WTC11 (cell line): ENCODE results near the gene SPRR2B. TPM values are rescaled to one million over a fixed set of nuclear protein-coding genes. Genes with fewer than 3 reads are reported as not detected.
"Not testable (repeated sequence)": the region's sequence is repeated elsewhere in the genome, so short reads cannot be mapped to it uniquely, and the experiment has no call there.

Experiments
- ATAC-seq: fragments of 200-7000 bp; cut with Tn5 transposase; 2 replicates; pipeline ENCODE4 v1.10.0; 2021; ENCODE audit warnings: mild to moderate bottlenecking, moderate library complexity
- CTCF ChIA-PET: fragments of 300-600 bp; sonication (Branson Sonifier 250); formaldehyde crosslinking; loops from one replicate; lab custom pipeline; 2021; ENCODE audit warnings: antibody characterized with exemption; lab: Charles Lee
- POLR2A ChIA-PET: fragments of 350-600 bp; sonication (Branson Sonifier 250); formaldehyde crosslinking; loops from one replicate; lab custom pipeline; 2021; ENCODE audit warnings: antibody characterized with exemption; lab: Charles Lee
- DNase-seq: peaks from one replicate; pipeline ENCODE4 v3.0.0; 2021; ENCODE audit warnings: low spot score
- H3K27ac Mint-ChIP-seq: 2 replicates; pipeline ENCODE4 v1.8.0; 2021; ENCODE audit warnings: mixed read lengths
- H3K27me3 Mint-ChIP-seq: 2 replicates; pipeline ENCODE4 v1.8.0; 2021; ENCODE audit warnings: low read depth, mild to moderate bottlenecking, moderate library complexity, mixed read lengths
- H3K36me3 Mint-ChIP-seq: 2 replicates; pipeline ENCODE4 v1.8.0; 2021; ENCODE audit warnings: mixed read lengths
- H3K4me1 Mint-ChIP-seq: 2 replicates; pipeline ENCODE4 v1.8.0; 2022; ENCODE audit warnings: mixed read lengths
- H3K4me3 Mint-ChIP-seq: 2 replicates; pipeline ENCODE4 v1.8.0; 2021; ENCODE audit warnings: mild to moderate bottlenecking, moderate library complexity, mixed read lengths
- H3K9me3 Mint-ChIP-seq: 2 replicates; pipeline ENCODE4 v1.8.0; 2021; ENCODE audit warnings: mixed read lengths
- IRF2 ChIP-seq: sonication (generic); formaldehyde crosslinking; IDR thresholded peaks from 2 replicates; pipeline ENCODE4 v1.8.0; 2022; ENCODE audit warnings: low read depth, missing genetic modification reagents, borderline replicate concordance
- NR1H2 ChIP-seq: sonication (generic); formaldehyde crosslinking; IDR thresholded peaks from 2 replicates; pipeline ENCODE4 v1.9.0; 2021; ENCODE audit warnings: mild to moderate bottlenecking, moderate library complexity, missing genetic modification reagents
- NR2C2 ChIP-seq: sonication (generic); formaldehyde crosslinking; IDR thresholded peaks from 2 replicates; pipeline ENCODE4 v1.8.0; 2022; ENCODE audit warnings: mild to moderate bottlenecking, missing genetic modification reagents
- NR3C1 ChIP-seq: sonication (generic); formaldehyde crosslinking; conservative IDR thresholded peaks from 2 replicates; pipeline ENCODE4 v1.8.1; 2023; ENCODE audit warnings: low read depth, mild to moderate bottlenecking, missing genetic modification reagents
- PRRX2 ChIP-seq: fragments of 250-450 bp; sonication (Bioruptor Pico); IDR thresholded peaks from 2 replicates; pipeline ENCODE4 v1.8.0; 2021; ENCODE audit warnings: mild to moderate bottlenecking
- SMAD4 ChIP-seq: sonication (generic); formaldehyde crosslinking; IDR thresholded peaks from 2 replicates; pipeline ENCODE4 v1.8.0; 2022; ENCODE audit warnings: mild to moderate bottlenecking, missing genetic modification reagents
- SP1 ChIP-seq: sonication (generic); formaldehyde crosslinking; conservative IDR thresholded peaks from 2 replicates; pipeline ENCODE4 v1.8.1; 2022; ENCODE audit warnings: missing genetic modification reagents
- ZNF317 ChIP-seq: sonication (generic); formaldehyde crosslinking; IDR thresholded peaks from 2 replicates; pipeline ENCODE4 v1.8.1; 2023; ENCODE audit warnings: low read depth, mild to moderate bottlenecking, moderate library complexity, missing genetic modification reagents, borderline replicate concordance
- total RNA-seq: library from RNA; stranded (reverse); gene quantifications from 3 replicates; pipeline ENCODE4 v1.2.3, GENCODE V29; 2021
- TF ChIP-seq, protein P1 (sequence below): sonication (generic); formaldehyde crosslinking; IDR thresholded peaks from 2 replicates; pipeline ENCODE4 v1.8.1; 2022; ENCODE audit warnings: missing genetic modification reagents, borderline replicate concordance
- TF ChIP-seq, protein P2 (sequence below): sonication (generic); formaldehyde crosslinking; IDR thresholded peaks from 2 replicates; pipeline ENCODE4 v1.8.1; 2023; ENCODE audit warnings: mild to moderate bottlenecking, missing genetic modification reagents, moderate library complexity
- TF ChIP-seq, protein P3 (sequence below): fragments of 250-450 bp; sonication (Bioruptor Pico); conservative IDR thresholded peaks from 2 replicates; pipeline ENCODE4 v1.9.0; 2021; ENCODE audit warnings: mild to moderate bottlenecking
- TF ChIP-seq, protein P4 (sequence below): fragments of 250-450 bp; sonication (Bioruptor Pico); IDR thresholded peaks from 2 replicates; pipeline ENCODE4 v1.9.0; 2021; ENCODE audit warnings: mild to moderate bottlenecking
- TF ChIP-seq, protein P5 (sequence below): sonication (generic); formaldehyde crosslinking; IDR thresholded peaks from 2 replicates; pipeline ENCODE4 v1.8.1; 2022; ENCODE audit warnings: low read depth, mild to moderate bottlenecking, moderate library complexity, missing genetic modification reagents, borderline replicate concordance
- TF ChIP-seq, protein P6 (sequence below): sonication (generic); formaldehyde crosslinking; IDR thresholded peaks from 2 replicates; pipeline ENCODE4 v1.8.1; 2023; ENCODE audit warnings: mild to moderate bottlenecking, missing genetic modification reagents, borderline replicate concordance
- TF ChIP-seq, protein P7 (sequence below): sonication (generic); formaldehyde crosslinking; IDR thresholded peaks from 2 replicates; pipeline ENCODE4 v1.8.1; 2023; ENCODE audit warnings: mild to moderate bottlenecking, missing genetic modification reagents

SPRR2B gene
- total RNA-seq, 1 experiment from 2014 or later: not detected

DNA sequence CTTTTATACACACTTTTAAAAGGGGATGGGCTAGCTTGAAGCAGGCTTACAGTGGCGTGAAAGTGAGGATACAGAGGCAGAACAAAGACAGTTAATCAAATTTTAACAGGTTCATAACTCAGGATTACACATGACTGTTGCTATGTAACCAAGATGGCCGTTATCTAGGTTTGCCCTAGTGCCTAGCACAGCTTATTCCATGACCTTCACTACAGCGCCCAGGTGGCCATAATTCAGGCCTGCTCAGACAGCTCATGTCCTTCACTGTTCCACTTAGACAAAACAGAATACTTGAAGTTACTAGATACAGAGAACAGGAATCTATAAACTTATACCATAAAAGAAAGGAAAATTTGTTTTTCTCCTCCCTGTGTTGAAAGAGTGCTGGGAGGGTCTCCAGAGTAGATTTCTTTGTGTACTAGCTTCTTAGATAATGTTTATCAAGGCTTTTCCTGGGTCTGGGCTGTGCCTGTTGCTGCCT lies 48.1 kb upstream of the SPRR2B start (continued):
- TF ChIP-seq, protein P1, sequence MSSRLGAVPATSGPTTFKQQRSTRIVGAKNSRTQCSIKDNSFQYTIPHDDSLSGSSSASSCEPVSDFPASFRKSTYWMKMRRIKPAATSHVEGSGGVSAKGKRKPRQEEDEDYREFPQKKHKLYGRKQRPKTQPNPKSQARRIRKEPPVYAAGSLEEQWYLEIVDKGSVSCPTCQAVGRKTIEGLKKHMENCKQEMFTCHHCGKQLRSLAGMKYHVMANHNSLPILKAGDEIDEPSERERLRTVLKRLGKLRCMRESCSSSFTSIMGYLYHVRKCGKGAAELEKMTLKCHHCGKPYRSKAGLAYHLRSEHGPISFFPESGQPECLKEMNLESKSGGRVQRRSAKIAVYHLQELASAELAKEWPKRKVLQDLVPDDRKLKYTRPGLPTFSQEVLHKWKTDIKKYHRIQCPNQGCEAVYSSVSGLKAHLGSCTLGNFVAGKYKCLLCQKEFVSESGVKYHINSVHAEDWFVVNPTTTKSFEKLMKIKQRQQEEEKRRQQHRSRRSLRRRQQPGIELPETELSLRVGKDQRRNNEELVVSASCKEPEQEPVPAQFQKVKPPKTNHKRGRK (CRISPR knock-in tag): no peak
- no peak for TF ChIP-seq NR1H2 (CRISPR knock-in tag)
- TF ChIP-seq NR3C1: no peak
- no peak for TF ChIP-seq PRRX2
- TF ChIP-seq, protein P2, sequence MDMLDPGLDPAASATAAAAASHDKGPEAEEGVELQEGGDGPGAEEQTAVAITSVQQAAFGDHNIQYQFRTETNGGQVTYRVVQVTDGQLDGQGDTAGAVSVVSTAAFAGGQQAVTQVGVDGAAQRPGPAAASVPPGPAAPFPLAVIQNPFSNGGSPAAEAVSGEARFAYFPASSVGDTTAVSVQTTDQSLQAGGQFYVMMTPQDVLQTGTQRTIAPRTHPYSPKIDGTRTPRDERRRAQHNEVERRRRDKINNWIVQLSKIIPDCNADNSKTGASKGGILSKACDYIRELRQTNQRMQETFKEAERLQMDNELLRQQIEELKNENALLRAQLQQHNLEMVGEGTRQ (CRISPR knock-in tag): no peak
- TF ChIP-seq SMAD4 (CRISPR knock-in tag): no peak
- TF ChIP-seq IRF2: no peak

DNA sequence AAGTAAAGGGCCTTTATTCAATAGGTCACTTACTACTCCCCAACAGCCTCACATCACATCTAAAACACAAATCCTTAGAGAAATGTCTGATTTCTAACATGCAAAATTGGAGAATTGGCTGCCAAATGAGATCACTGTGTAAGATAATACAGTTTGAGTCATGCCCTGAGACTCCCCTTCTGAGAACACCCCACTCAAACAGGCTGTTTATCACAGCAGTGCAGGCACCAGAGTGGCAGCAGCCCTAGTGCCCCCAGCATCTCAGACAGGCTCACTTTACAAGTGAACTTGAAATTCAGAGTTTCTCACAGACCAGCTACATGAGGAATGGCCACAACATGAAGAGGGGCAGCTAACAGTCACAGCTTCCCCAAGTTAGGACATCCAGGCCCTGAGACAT lies 43.9 kb upstream of the SPRR2B start:
- POLR2A ChIA-PET, H3K27ac Mint-ChIP-seq, CTCF ChIA-PET: not testable (repeated sequence)

DNA sequence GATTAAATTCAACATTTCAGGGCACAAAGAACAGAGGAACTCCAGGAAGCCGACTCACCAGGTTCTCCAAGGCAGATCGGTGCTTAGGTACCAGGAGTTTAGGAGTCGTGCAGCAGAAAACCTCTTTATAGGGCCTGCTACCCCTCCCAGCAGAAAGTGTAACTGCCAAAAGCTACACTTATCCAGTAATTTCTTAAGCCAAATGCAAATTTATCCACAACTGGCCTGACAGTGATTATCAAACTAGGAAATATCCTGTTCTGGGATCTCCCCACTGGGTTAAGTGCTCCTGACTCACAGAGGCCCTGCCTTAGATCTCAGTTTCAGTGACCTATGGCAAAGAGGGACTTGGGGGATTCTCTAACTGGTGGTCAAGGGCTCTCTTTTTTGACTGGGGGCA lies 42.0 kb upstream of the SPRR2B start, which contains the start of gene SPRR2F:
Gene SPRR2F (minus strand): TSS at position 101 of the 400 bp plus-strand sequence. CDS start 783 bp downstream, outside the sequence.
- H3K4me3 Mint-ChIP-seq: no peak within 1 kb of the TSS

More for the DNA sequence above, 43.9 kb upstream of the SPRR2B start:
- peaks cover 16% of the 10 kb centered on the region for H3K4me1 Mint-ChIP-seq
- not testable (repeated sequence) for ATAC-seq, H3K4me3 Mint-ChIP-seq, DNase-seq, H3K36me3 Mint-ChIP-seq, H3K27me3 Mint-ChIP-seq, H3K9me3 Mint-ChIP-seq

DNA sequence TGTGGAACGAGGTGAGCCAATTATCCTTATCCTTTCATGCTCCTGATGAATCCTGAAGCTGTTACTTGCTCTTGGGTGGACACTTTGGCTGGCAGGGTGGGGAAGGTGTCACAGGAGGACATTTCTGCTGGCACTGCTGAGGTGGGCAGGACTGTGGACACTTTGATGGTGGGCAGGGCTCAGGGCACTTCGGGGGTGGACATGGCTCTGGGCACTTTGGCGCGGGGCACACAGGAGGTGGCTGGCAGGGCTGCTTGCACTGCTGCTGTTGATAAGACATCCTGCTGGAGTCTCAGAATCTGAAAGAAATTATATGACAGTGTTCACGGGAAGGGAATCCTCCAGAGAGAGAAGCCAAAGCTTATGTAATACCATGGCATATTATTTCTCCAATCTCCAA lies 41.0 kb upstream of the SPRR2B start:
- H3K9me3 Mint-ChIP-seq: peaks cover 12% of the 10 kb centered on the region
- H3K36me3 Mint-ChIP-seq, ATAC-seq, CTCF ChIA-PET, DNase-seq, H3K4me3 Mint-ChIP-seq, H3K27me3 Mint-ChIP-seq, H3K4me1 Mint-ChIP-seq, POLR2A ChIA-PET, H3K27ac Mint-ChIP-seq: not testable (repeated sequence)

More for the DNA sequence above, 42.0 kb upstream of the SPRR2B start, which contains the start of gene SPRR2F:
- no peaks in the 10 kb centered on the region for H3K27me3 Mint-ChIP-seq
- CTCF ChIA-PET: no interaction called here
- H3K9me3 Mint-ChIP-seq: peaks cover 2% of the 10 kb centered on the region
- H3K36me3 Mint-ChIP-seq: 0 out of 2 replicates have a peak, but pooled peaks cover 2% of the 10 kb centered on the region
- no peak within 1 kb of the TSS for H3K27ac Mint-ChIP-seq
- DNase-seq: no peak
- POLR2A ChIA-PET: no interaction called here
- TF ChIP-seq, protein P3, sequence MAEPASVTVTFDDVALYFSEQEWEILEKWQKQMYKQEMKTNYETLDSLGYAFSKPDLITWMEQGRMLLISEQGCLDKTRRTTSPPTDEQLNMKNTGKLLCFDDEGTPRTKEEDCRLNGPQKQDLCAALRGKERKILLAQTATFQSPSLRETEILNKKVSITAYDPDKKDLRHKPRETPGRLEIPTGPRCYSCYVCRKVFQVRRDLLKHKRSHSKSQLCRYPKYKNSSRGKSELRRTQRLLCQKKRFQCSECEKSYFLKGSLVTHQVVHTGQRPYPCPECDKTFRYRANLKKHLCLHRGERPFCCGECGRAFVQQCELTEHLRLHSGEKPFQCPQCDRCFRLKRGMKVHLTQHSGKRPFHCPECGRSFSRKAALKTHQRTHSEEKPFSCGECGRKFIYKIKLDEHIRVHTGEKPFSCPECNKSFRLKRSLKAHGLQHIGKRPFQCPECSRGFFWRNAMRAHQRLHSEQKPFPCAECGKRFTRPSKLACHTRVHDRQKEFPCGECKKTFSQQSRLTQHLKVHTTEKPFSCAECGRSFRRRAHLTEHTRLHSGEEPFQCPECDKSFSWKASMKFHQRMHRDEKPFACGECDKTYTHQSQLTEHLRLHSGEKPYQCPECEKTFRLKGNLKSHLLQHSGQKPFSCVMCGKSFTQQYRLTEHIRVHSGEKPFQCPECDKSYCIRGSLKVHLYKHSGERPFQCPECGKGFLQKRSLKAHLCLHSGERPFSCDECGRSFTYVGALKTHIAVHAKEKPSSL (CRISPR knock-in tag): no peak
- TF ChIP-seq, protein P4, sequence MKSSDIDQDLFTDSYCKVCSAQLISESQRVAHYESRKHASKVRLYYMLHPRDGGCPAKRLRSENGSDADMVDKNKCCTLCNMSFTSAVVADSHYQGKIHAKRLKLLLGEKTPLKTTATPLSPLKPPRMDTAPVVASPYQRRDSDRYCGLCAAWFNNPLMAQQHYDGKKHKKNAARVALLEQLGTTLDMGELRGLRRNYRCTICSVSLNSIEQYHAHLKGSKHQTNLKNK (CRISPR knock-in tag): no peak
- TF ChIP-seq SMAD4 (CRISPR knock-in tag): no peak
- TF ChIP-seq, all 79 proteins: peak for 0
- H3K4me1 Mint-ChIP-seq: peaks cover 6% of the 10 kb centered on the region; the same call in 1 of the 2 replicates
- no peak for ATAC-seq

DNA sequence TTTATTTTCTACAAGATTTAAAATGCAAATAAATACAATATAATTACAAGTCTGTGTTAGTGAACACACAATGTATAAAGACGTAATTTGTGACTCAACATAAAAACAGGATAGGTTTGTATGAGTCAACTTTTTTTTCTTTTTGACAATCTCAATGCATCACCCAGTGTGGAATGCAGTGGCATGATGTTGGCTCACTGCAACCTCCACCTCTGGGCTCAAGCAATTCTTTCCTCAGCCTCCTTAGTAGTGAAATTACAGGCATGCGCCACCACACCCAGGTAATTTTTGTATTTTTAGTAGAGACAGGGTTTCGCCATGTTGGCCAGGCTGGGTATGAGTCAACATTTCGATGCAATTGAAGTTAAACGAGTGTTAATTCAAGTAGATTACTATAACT lies 28.8 kb upstream of the SPRR2B start:
- Mint-ChIP-seq H3K4me3 (no peak overlapping the region), H3K9me3 (peaks cover 17% of the 10 kb centered on the region), H3K27me3 (no peaks in the 10 kb centered on the region), H3K4me1 (no peaks in the 10 kb centered on the region), H3K27ac (no peak overlapping the region), H3K36me3 (no peaks in the 10 kb centered on the region)
- ATAC-seq (no peak), DNase-seq (no peak)
- ChIA-PET CTCF (no interaction called here), POLR2A (no interaction called here)
- TF ChIP-seq, protein P5, sequence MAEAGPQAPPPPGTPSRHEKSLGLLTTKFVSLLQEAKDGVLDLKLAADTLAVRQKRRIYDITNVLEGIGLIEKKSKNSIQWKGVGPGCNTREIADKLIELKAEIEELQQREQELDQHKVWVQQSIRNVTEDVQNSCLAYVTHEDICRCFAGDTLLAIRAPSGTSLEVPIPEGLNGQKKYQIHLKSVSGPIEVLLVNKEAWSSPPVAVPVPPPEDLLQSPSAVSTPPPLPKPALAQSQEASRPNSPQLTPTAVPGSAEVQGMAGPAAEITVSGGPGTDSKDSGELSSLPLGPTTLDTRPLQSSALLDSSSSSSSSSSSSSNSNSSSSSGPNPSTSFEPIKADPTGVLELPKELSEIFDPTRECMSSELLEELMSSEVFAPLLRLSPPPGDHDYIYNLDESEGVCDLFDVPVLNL (CRISPR knock-in tag): no peak
- TF ChIP-seq ZNF317 (CRISPR knock-in tag) (no peak), NR1H2 (CRISPR knock-in tag) (no peak), NR2C2 (CRISPR knock-in tag) (no peak), SP1 (no peak)
- TF ChIP-seq, protein P6, sequence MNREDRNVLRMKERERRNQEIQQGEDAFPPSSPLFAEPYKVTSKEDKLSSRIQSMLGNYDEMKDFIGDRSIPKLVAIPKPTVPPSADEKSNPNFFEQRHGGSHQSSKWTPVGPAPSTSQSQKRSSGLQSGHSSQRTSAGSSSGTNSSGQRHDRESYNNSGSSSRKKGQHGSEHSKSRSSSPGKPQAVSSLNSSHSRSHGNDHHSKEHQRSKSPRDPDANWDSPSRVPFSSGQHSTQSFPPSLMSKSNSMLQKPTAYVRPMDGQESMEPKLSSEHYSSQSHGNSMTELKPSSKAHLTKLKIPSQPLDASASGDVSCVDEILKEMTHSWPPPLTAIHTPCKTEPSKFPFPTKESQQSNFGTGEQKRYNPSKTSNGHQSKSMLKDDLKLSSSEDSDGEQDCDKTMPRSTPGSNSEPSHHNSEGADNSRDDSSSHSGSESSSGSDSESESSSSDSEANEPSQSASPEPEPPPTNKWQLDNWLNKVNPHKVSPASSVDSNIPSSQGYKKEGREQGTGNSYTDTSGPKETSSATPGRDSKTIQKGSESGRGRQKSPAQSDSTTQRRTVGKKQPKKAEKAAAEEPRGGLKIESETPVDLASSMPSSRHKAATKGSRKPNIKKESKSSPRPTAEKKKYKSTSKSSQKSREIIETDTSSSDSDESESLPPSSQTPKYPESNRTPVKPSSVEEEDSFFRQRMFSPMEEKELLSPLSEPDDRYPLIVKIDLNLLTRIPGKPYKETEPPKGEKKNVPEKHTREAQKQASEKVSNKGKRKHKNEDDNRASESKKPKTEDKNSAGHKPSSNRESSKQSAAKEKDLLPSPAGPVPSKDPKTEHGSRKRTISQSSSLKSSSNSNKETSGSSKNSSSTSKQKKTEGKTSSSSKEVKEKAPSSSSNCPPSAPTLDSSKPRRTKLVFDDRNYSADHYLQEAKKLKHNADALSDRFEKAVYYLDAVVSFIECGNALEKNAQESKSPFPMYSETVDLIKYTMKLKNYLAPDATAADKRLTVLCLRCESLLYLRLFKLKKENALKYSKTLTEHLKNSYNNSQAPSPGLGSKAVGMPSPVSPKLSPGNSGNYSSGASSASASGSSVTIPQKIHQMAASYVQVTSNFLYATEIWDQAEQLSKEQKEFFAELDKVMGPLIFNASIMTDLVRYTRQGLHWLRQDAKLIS (CRISPR knock-in tag): no peak
- TF ChIP-seq, protein P7, sequence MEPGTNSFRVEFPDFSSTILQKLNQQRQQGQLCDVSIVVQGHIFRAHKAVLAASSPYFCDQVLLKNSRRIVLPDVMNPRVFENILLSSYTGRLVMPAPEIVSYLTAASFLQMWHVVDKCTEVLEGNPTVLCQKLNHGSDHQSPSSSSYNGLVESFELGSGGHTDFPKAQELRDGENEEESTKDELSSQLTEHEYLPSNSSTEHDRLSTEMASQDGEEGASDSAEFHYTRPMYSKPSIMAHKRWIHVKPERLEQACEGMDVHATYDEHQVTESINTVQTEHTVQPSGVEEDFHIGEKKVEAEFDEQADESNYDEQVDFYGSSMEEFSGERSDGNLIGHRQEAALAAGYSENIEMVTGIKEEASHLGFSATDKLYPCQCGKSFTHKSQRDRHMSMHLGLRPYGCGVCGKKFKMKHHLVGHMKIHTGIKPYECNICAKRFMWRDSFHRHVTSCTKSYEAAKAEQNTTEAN: no peak
